NT2/D1 (cell line): ENCODE measurements around the gene LYST.

Experiments
- SUZ12 ChIP-seq: IDR thresholded peaks from 2 replicates; pipeline ENCODE4 v1.6.1; 2011; ENCODE audit not compliant: insufficient read length, insufficient read depth; ENCODE audit errors: extremely low read depth
- YY1 ChIP-seq: IDR thresholded peaks from 2 replicates; pipeline ENCODE4 v1.6.1; 2011; ENCODE audit not compliant: insufficient read length, insufficient read depth

- TF ChIP-seq YY1 (no peak), SUZ12 (no peak)
Observed at GRCh38 chr1:235864931-235865525, 1.7 kb downstream of the LYST start.
